Measurements from ENCODE around the gene FHOD1. TPM values are rescaled to one million over a fixed set of nuclear protein-coding genes. Genes with fewer than 3 reads are reported as not detected.
A peak's percentile ranks its signal among the peaks of the same experiment; 100 is the strongest.

Gene FHOD1
- polyA plus RNA-seq, 1 of the 3 experiments (the other 2 are of a cell fraction): 70.9 TPM

DNA sequence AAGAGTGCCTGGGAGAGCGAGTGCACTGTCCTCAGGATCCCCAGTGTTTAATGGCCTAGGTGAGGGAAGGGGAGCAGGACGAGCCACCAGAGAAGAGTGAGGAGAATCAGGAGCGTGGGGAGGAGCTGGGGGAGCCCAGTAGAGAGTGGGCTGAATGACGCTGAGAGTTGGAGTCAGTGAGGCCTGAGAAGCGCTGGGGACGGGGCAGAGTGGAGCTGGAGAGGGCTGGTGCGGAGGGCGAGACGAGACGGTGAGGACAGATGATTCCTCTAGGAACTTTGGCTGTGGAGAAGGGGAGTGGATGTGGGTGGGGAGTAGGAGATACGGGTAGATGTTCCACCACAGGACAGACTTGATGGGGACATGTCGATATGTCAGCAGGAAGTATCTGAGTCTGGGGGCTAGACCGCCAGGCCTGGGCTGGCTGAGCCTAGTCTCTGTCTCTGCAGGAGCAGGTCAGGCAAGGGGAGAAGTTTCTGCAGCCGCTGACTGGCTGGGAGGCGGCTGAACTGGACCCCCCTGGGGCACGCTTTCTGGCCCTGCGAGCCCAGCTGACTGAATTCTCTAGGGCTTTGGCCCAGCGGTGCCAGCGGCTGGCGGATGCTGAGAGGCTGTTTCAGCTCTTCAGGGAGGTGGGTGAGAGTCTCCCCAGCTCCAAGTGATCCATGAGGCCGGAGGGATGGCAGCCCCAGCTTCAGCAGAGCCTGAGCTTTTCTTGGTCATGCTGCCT, 36.7 kb upstream of the FHOD1 start:
- no peak for DNase-seq
- 91% methylated on average over 13 of the region's 21 CpGs for whole genome bisulfite sequencing (ENCODE audit: low lambda C conversion rate)
- Histone ChIP-seq H3K79me2 (ENCODE audit: insufficient read depth) (peaks cover 11% of the 10 kb centered on the region), H3K9me3 (no peaks in the 10 kb centered on the region), H3K9me2 (no peaks in the 10 kb centered on the region), H3K36me3 (replicated peaks in 1 of 2; ENCODE audit: control insufficient read depth in 1 of 2, insufficient read depth in 2 of 2, low read length in 1 of 2) (peaks cover 14 to 40% of the 10 kb centered on the region in 2 experiments), H4K20me1 (ENCODE audit: insufficient read depth) (no peaks in the 10 kb centered on the region), H3K4me2 (no peak overlapping the region), H3K9ac (no peak overlapping the region), H3K4me3 (ENCODE audit: low read depth in 2 of 2, low read length in 1 of 2) (no peak overlapping the region), H3K4me1 (ENCODE audit: control insufficient read depth in 1 of 2, insufficient read depth in 2 of 2, low read depth in 1 of 2, low read length in 1 of 2) (peaks cover 8 to 36% of the 10 kb centered on the region in 2 experiments; a peak in 2 of 4 replicates), H3F3A (replicated peaks; ENCODE audit: insufficient read depth) (peaks cover 3% of the 10 kb centered on the region), H2AFZ (ENCODE audit: low read depth) (no peak overlapping the region), H3K27ac (ENCODE audit: low read depth in 2 of 2, low read length in 1 of 2) (peak overlapping the region in 1 of 2 experiments; percentile 48; a peak in 2 of 4 replicates), H3K27me3 (ENCODE audit: insufficient read depth) (no peaks in the 10 kb centered on the region)
- TF ChIP-seq GABPA (IDR thresholded peaks at IDR 0.05; ENCODE audit: low read depth) (no peak), GATA2 (CRISPR knock-in tag; IDR thresholded peaks at IDR 0.05) (no peak), MXI1 (IDR thresholded peaks at IDR 0.05; ENCODE audit: low read depth, low read length) (no peak), RFX5 (IDR thresholded peaks at IDR 0.05; ENCODE audit: low read length) (no peak), TEAD4 (IDR thresholded peaks at IDR 0.05; ENCODE audit: borderline replicate concordance, insufficient read depth) (no peak), RXRA (IDR thresholded peaks at IDR 0.05; ENCODE audit: borderline replicate concordance, low read depth) (no peak), NFIC (IDR thresholded peaks at IDR 0.05; ENCODE audit: borderline replicate concordance) (no peak), NRF1 (IDR thresholded peaks at IDR 0.05; ENCODE audit: low read depth, low read length) (no peak), TAF1 (IDR thresholded peaks at IDR 0.05; ENCODE audit: borderline replicate concordance, low read depth, low read length) (no peak), SMC3 (IDR thresholded peaks at IDR 0.05; ENCODE audit: low read depth, low read length) (no peak), RAD21 (IDR thresholded peaks at IDR 0.05; ENCODE audit: low read length) (no peak), TCF12 (IDR thresholded peaks at IDR 0.05) (no peak), MEF2A (IDR thresholded peaks at IDR 0.05; ENCODE audit: borderline replicate concordance, low read depth) (no peak), FOSL2 (IDR thresholded peaks at IDR 0.05; ENCODE audit: borderline replicate concordance, low read depth) (no peak), EZH2phosphoT487 (IDR thresholded peaks at IDR 0.05; ENCODE audit: borderline replicate concordance, low read depth) (no peak)
- TF ChIP-seq, protein P1, sequence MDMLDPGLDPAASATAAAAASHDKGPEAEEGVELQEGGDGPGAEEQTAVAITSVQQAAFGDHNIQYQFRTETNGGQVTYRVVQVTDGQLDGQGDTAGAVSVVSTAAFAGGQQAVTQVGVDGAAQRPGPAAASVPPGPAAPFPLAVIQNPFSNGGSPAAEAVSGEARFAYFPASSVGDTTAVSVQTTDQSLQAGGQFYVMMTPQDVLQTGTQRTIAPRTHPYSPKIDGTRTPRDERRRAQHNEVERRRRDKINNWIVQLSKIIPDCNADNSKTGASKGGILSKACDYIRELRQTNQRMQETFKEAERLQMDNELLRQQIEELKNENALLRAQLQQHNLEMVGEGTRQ (IDR thresholded peaks at IDR 0.05; ENCODE audit: borderline replicate concordance, low read depth, low read length): no peak
- TF ChIP-seq, protein P2, sequence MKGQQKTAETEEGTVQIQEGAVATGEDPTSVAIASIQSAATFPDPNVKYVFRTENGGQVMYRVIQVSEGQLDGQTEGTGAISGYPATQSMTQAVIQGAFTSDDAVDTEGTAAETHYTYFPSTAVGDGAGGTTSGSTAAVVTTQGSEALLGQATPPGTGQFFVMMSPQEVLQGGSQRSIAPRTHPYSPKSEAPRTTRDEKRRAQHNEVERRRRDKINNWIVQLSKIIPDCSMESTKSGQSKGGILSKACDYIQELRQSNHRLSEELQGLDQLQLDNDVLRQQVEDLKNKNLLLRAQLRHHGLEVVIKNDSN (IDR thresholded peaks at IDR 0.05; ENCODE audit: borderline replicate concordance, low read depth): no peak
- TF ChIP-seq, protein P3, sequence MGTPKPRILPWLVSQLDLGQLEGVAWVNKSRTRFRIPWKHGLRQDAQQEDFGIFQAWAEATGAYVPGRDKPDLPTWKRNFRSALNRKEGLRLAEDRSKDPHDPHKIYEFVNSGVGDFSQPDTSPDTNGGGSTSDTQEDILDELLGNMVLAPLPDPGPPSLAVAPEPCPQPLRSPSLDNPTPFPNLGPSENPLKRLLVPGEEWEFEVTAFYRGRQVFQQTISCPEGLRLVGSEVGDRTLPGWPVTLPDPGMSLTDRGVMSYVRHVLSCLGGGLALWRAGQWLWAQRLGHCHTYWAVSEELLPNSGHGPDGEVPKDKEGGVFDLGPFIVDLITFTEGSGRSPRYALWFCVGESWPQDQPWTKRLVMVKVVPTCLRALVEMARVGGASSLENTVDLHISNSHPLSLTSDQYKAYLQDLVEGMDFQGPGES (IDR thresholded peaks at IDR 0.05; ENCODE audit: low read depth, low read length): no peak
- TF ChIP-seq, protein P4, sequence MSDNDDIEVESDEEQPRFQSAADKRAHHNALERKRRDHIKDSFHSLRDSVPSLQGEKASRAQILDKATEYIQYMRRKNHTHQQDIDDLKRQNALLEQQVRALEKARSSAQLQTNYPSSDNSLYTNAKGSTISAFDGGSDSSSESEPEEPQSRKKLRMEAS (IDR thresholded peaks at IDR 0.05; ENCODE audit: low read depth): no peak
- TF ChIP-seq, protein P5, sequence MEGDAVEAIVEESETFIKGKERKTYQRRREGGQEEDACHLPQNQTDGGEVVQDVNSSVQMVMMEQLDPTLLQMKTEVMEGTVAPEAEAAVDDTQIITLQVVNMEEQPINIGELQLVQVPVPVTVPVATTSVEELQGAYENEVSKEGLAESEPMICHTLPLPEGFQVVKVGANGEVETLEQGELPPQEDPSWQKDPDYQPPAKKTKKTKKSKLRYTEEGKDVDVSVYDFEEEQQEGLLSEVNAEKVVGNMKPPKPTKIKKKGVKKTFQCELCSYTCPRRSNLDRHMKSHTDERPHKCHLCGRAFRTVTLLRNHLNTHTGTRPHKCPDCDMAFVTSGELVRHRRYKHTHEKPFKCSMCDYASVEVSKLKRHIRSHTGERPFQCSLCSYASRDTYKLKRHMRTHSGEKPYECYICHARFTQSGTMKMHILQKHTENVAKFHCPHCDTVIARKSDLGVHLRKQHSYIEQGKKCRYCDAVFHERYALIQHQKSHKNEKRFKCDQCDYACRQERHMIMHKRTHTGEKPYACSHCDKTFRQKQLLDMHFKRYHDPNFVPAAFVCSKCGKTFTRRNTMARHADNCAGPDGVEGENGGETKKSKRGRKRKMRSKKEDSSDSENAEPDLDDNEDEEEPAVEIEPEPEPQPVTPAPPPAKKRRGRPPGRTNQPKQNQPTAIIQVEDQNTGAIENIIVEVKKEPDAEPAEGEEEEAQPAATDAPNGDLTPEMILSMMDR (IDR thresholded peaks at IDR 0.05): no peak
- POLR2A ChIA-PET: interaction anchor here (0.5 to 1.1 kb wide), 2 partner anchors 57 to 487 kb away, joined by 3 read pairs; partner anchors contain the start of gene TMEM208
- CTCF ChIA-PET: interaction anchor here (0.8 to 4.4 kb wide), 13 partner anchors 9 to 134 kb away, joined by 3 to 24 read pairs (median 7); partner anchors contain the start of genes FHOD1, KCTD19, LRRC36 and SLC9A5
